Measurements from ENCODE around the gene WWOX.

- no peak for TF ChIP-seq CTCF (IDR thresholded peaks at IDR 0.05 in 8 of 11, conservative IDR thresholded peaks at IDR 0.05 in 3 of 11)
- TF ChIP-seq POLR2A (IDR thresholded peaks at IDR 0.05), result no peak
- no peak for TF ChIP-seq POLR2AphosphoS5 (IDR thresholded peaks at IDR 0.05)
These were observed 961.7 kb downstream of the WWOX start for GRCh38 chr16:79061181-79061580.
